Heart left ventricle (tissue), 16 donors: ENCODE data around the gene LRIT1. TPM values are rescaled to one million over a fixed set of nuclear protein-coding genes. Genes with fewer than 3 reads are reported as not detected.

ENCODE experiments used
- ATAC-seq, 4 donors: fragments of 200-7000 bp; cut with Tn5 transposase; one replicate each; pipeline ENCODE4 v1.9.1; 2020 to 2022; ENCODE audit warnings: moderate library complexity in 4 of 4, mild to moderate bottlenecking in 3 of 4, moderate number of reproducible peaks in 1 of 4
- DNase-seq, 5 donors: peaks; one replicate each; pipeline ENCODE4 v3.0.0-alpha.2; 2020
- H3K27ac ChIP-seq, 12 donors: fragments of 200-600 bp; sonication (generic) in 4 of 12; one replicate each; pipeline versions ENCODE4 v1.5.0 to v1.8.0; 2016 to 2022; ENCODE audit warnings: mild to moderate bottlenecking in 2 of 12
- H3K27me3 ChIP-seq, 9 donors: fragments of 200-600 bp; sonication (generic) in 2 of 9; one replicate each; pipeline versions ENCODE4 v1.5.1 to v1.8.0; 2016 to 2022; ENCODE audit warnings: mild to moderate bottlenecking in 3 of 9
- H3K36me3 ChIP-seq, 9 donors: fragments of 200-600 bp; sonication (generic) in 2 of 9; one replicate each; pipeline versions ENCODE4 v1.5.0 to v1.8.0; 2018 to 2022; ENCODE audit warnings: mild to moderate bottlenecking in 2 of 9
- H3K4me1 ChIP-seq, 12 donors: fragments of 200-600 bp; sonication (generic) in 4 of 12; one replicate each; pipeline versions ENCODE4 v1.5.0 to v1.8.0; 2016 to 2022; ENCODE audit warnings: mild to moderate bottlenecking in 3 of 12
- H3K4me3 ChIP-seq, 12 donors: fragments of 200-600 bp; sonication (generic) in 4 of 12; one replicate each; pipeline versions ENCODE4 v1.5.0 to v1.8.0; 2017 to 2022; ENCODE audit warnings: mild to moderate bottlenecking in 9 of 12, moderate library complexity in 4 of 12
- H3K9me3 ChIP-seq, 12 donors: fragments of 200-600 bp; sonication (generic) in 4 of 12; one replicate each; pipeline versions ENCODE4 v1.5.0 to v1.8.0; 2016 to 2022; ENCODE audit warnings: mild to moderate bottlenecking in 1 of 12
- POLR2A ChIP-seq, 2 donors: fragments of 450-650 bp; IDR thresholded peaks; one replicate each; pipeline ENCODE4 v1.6.1; 2017; ENCODE audit warnings: antibody characterized with exemption in 2 of 2, mild to moderate bottlenecking in 2 of 2, moderate library complexity in 2 of 2
- WGBS, 4 donors: extraction: QIAGEN DNeasy Blood & Tissue Kit in 2 of 4; methylation state at CpG; one replicate each; pipeline versions ENCODE4 v1.1.5 to v1.1.7; 2013 to 2018; 5-methylcytosine and 5-hydroxymethylcytosine counted together
- intact Hi-C, 10 donors: fragments of 100-400 bp; cut with DNase I; formaldehyde crosslinking; loops; one replicate each; pipeline versions ENCODE4 v1.11.1 to v1.14.2; 2022
- polyA plus RNA-seq, 2 donors: library from polyadenylated mRNA; stranded (reverse); fragments of 200-250 nt; gene quantifications; one replicate each; pipeline ENCODE4 v1.2.3, GENCODE V29; 2013
- total RNA-seq, 9 donors: library from RNA; depleted of rRNA in 2 of 9; stranded (reverse); fragments of >200 nt in 2 of 9; fragmentation: NEBNext Ultra II Directional in 3 of 9; extraction: Animal tissue kit (Norgen Biotek cat#: 25700) in 3 of 9; gene quantifications; one replicate each; pipeline versions ENCODE4 v1.1.0 to v1.2.4, GENCODE V29; 2016 to 2023
- TF ChIP-seq, protein P1 (sequence below), 12 donors: fragments of 200-600 bp; sonication (generic) in 4 of 12; IDR thresholded peaks; one replicate each; pipeline versions ENCODE4 v1.5.0 to v1.8.0; 2018 to 2022; ENCODE audit warnings: antibody characterized with exemption in 12 of 12, mild to moderate bottlenecking in 5 of 12
- donor health status: ischemic (EF 13 %, LVEDD 7.1; RV severe dilation, severe dysfunction).
- donor health status: healthy with polysubstance abuse.
- donor health status: DM: no; HTN: yes; CAD: no.
- donor health status: DM: no; HTN: no; CAD: no.
- donor health status: ischemic (EF 25% LVEDD 6.9; RV normal size, moderate dysfunction).
- donor health status: ischemic (EF 25% LVEDD 5.7; RV mildly dilated, moderate dysfunction).
- donor health status: healthy.
- donor health status: DM: yes; HTN: yes; CAD: no.
- donor health status: ischemic (EF 35%, LVEDD 5.7; RV mildly dilated, moderate dysfunction).
- donor health status: nonischemic (EF 11% LVEDD 7.7; RV severe dilation, severe dysfunction).
- donor health status: DM: yes; HTN: yes; CAD: no.
- donor health status: PGD.
- donor health status: ischemic (EF 29% LVEDD 5.4; RV normal size, mild dysfunction).
- donor health status: nonischemic (EF 23%, LVEDD 6.1; RV moderate dilation, normal function).

The LRIT1 gene
- total and polyA plus RNA-seq, 11 donors: not detected

DNA sequence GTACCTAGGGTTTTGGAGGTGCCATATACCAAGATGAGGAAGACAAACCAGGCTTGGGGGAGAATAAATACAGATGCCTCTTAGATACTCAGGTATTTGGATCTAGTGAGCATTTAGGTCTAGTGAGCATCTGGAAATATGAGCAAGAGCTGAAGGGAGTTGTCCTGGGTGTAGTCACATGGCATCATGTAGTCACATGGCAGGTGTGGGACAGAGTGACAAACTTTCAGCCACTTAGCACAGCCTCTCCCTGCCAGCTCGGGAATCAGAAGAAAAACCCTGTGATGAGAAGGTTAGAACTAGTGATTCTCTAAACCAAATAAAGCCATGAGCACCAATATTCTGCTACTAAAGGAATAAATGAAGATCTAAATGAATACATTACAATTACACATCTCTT is 27.8 kb upstream of the LRIT1 start:
- intact Hi-C loops: loop anchor here in 5 of 10 donors (5.0 to 10.0 kb wide), 4 partner anchors 63 to 108 kb away; no protein-coding TSS in a partner anchor
- Histone ChIP-seq H3K36me3 (no peaks in the 10 kb centered on the region), H3K4me3 (no peak overlapping the region), H3K9me3 (no peaks in the 10 kb centered on the region), H3K4me1 (peaks cover 0 to 7% (median 2%) of the 10 kb centered on the region in 12 donors), H3K27ac (no peak overlapping the region), H3K27me3 (peaks cover 0 to 14% (median 0%) of the 10 kb centered on the region in 9 donors)
- WGBS, 4 donors: 54 to 70% (median 66%) methylated on average over 1 of the region's 1 CpG
- DNase-seq (no peak), ATAC-seq (no peak)
- no peak for TF ChIP-seq POLR2A (IDR thresholded peaks at IDR 0.05)
- TF ChIP-seq, protein P1, sequence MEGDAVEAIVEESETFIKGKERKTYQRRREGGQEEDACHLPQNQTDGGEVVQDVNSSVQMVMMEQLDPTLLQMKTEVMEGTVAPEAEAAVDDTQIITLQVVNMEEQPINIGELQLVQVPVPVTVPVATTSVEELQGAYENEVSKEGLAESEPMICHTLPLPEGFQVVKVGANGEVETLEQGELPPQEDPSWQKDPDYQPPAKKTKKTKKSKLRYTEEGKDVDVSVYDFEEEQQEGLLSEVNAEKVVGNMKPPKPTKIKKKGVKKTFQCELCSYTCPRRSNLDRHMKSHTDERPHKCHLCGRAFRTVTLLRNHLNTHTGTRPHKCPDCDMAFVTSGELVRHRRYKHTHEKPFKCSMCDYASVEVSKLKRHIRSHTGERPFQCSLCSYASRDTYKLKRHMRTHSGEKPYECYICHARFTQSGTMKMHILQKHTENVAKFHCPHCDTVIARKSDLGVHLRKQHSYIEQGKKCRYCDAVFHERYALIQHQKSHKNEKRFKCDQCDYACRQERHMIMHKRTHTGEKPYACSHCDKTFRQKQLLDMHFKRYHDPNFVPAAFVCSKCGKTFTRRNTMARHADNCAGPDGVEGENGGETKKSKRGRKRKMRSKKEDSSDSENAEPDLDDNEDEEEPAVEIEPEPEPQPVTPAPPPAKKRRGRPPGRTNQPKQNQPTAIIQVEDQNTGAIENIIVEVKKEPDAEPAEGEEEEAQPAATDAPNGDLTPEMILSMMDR (IDR thresholded peaks at IDR 0.05): no peak

DNA sequence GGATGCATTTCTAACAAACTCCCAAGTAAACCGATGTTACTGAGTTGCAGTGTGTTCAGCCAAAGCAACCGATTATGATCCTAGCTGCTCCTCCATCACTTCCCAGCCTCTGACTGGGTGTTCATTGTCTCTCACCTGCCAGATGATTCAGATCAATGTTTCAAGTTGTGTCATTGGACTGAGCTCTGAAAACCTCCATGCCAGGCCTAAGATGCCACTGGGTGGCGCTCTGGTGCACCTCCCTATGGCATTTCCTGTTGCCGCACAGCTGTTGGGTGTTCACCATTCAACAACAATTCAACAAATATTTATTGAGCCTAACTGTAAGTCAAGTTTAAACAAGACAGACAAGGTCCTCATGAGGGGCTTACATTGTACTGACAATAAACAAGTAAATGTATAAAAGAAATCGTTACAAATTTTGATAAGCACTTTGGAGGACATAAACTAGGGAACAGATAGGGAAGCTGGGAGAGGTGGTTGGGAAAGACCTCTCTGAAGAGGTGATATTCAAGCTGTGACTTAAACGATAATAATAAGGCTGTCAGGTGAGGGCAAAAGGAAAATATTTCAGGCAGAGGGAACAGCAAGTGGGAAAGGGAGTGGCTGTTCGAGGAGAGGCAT is 26.3 kb upstream of the LRIT1 start:
- TF ChIP-seq POLR2A (IDR thresholded peaks at IDR 0.05): no peak
- TF ChIP-seq, protein P1 (IDR thresholded peaks at IDR 0.05): peak; percentile 22 to 63 (median 50)
- WGBS, 4 donors: 39 to 42% (median 40%) methylated on average over 7 of the region's 7 CpGs
- Histone ChIP-seq H3K27ac (no peak overlapping the region), H3K4me3 (no peak overlapping the region), H3K27me3 (peaks cover 0 to 16% (median 0%) of the 10 kb centered on the region in 9 donors), H3K9me3 (no peaks in the 10 kb centered on the region), H3K4me1 (peaks cover 0 to 7% (median 2%) of the 10 kb centered on the region in 12 donors), H3K36me3 (no peaks in the 10 kb centered on the region)
- intact Hi-C loops: loop anchor here in 5 of 10 donors (5.0 to 10.0 kb wide), 4 partner anchors 65 to 110 kb away; no protein-coding TSS in a partner anchor
- DNase-seq (peak in 2 of 5 donors; percentile 21 to 36), ATAC-seq (peak in 1 of 4 donors; percentile 35)

DNA sequence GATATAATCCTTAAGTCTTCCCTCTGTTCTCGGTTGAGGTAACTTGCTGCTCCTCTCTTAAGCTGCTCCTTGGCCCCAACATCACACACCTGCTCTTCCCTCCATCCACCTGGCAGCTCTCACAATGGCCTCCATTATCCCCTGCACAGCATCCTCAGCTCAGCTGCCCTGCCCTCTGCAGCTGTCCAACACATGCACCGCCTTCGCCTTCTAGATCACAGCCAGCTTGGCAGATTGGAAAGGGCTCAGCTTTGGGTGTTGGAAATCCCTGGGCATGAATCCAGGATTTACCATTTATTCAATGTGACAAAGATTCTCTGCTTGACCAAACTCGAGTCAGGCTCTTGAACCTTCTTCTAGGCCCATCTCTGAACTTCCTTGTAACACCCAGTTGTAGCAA is 24.1 kb upstream of the LRIT1 start:
- Histone ChIP-seq H3K27me3 (peaks cover 0 to 13% (median 0%) of the 10 kb centered on the region in 9 donors), H3K36me3 (no peaks in the 10 kb centered on the region), H3K4me3 (no peak overlapping the region), H3K4me1 (peaks cover 0 to 7% (median 2%) of the 10 kb centered on the region in 12 donors), H3K27ac (no peak overlapping the region), H3K9me3 (no peaks in the 10 kb centered on the region)
- TF ChIP-seq, protein P1 (IDR thresholded peaks at IDR 0.05): no peak
- DNase-seq: no peak
- ATAC-seq: no peak
- WGBS, 4 donors: 82 to 88% (median 84%) methylated on average over 4 of the region's 4 CpGs
- intact Hi-C loops: loop anchor here in 7 of 10 donors (1.0 to 10.0 kb wide), 9 partner anchors 67 to 273 kb away; no protein-coding TSS in a partner anchor

DNA sequence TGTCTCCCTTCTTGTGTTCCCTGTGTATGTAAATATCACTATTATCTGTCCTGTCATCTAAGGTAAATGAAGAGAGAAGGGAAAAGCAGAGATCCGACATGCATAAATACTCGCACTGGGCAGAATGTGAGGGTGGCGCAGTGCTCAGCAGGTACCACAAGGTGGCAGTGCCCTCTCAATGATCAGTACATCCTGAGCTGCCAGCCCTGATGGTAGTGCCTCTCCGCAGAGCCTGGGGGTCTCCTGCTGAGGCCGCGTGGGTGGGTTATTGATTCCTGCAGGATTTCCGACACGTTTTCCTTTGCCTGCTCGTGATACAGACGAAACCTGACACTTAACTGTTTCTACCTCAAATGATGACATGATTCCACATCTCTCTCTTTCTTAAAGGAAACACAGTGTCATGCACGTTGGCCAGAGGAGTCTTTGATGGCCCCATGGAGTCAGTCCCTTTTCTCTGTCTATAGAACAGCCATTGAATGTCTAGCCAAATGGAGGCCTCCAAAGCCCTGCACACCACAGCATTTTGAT is 23.3 kb upstream of the LRIT1 start:
- DNase-seq: peak in 4 of 5 donors; percentile 52 to 68 (median 60)
- Histone ChIP-seq H3K36me3 (no peaks in the 10 kb centered on the region), H3K4me3 (no peak overlapping the region), H3K27ac (no peak overlapping the region), H3K9me3 (no peaks in the 10 kb centered on the region), H3K27me3 (peaks cover 0 to 13% (median 0%) of the 10 kb centered on the region in 9 donors), H3K4me1 (peaks cover 0 to 7% (median 2%) of the 10 kb centered on the region in 12 donors)
- TF ChIP-seq POLR2A (IDR thresholded peaks at IDR 0.05): no peak
- TF ChIP-seq, protein P1 (IDR thresholded peaks at IDR 0.05): peak; percentile 84 to 96 (median 92)
- intact Hi-C loops: loop anchor here (1.0 to 10.0 kb wide), 11 partner anchors 68 to 274 kb away; no protein-coding TSS in a partner anchor
- WGBS, 4 donors: 2 to 6% (median 3%) methylated on average over 11 of the region's 11 CpGs
- ATAC-seq: peak; percentile 69 to 95 (median 90)
